ENCODE measurements around the gene ST6GAL1. TPM values are rescaled to one million over a fixed set of nuclear protein-coding genes. Genes with fewer than 3 reads are reported as not detected.

Gene ST6GAL1
- total and polyA plus RNA-seq, 2 of the 13 experiments (the other 11 are each of a cell fraction or from before 2014, with no cell fraction given): 79.9 to 164 TPM

GRCh38 chr3:186939536-186939935, 9.2 kb downstream of the ST6GAL1 start:
- in situ Hi-C loops (cut with HindIII; ENCODE audit: extremely low pct_ligation_motif_present, low pct_unique_long_range_greater_than_20kb) (loop anchor here (10.0 kb wide), 1 partner anchor 125 kb away; no protein-coding TSS in a partner anchor), intact Hi-C loops (cut with micrococcal nuclease; ENCODE audit: unreplicated experiment) (no loop called here)
- Histone ChIP-seq H3K4me1 (ENCODE audit: insufficient read depth, low read length) (peaks cover 10% of the 10 kb centered on the region), H3K27me3 (ENCODE audit: control insufficient read depth in 1 of 2, insufficient read depth in 2 of 2, low read length in 2 of 2) (no peaks in the 10 kb centered on the region), H3K79me2 (ENCODE audit: insufficient read depth, low read length) (no peaks in the 10 kb centered on the region), H3K9me3 (ENCODE audit: low read length) (no peaks in the 10 kb centered on the region), H2AFZ (ENCODE audit: low read length) (no peak overlapping the region), H3K36me3 (replicated peaks in 1 of 2; ENCODE audit: control insufficient read depth in 1 of 2, insufficient read depth in 2 of 2, low read length in 2 of 2) (no peaks in the 10 kb centered on the region), H3K4me2 (ENCODE audit: low read depth, low read length) (no peak overlapping the region), H3K9ac (ENCODE audit: insufficient read depth, low read depth, low read length) (no peak overlapping the region), H3K27ac (ENCODE audit: extremely low read length, insufficient read depth, low read length) (no peak overlapping the region), H3K4me3 (replicated peaks in 1 of 3; ENCODE audit: insufficient read depth in 1 of 3, low read depth in 2 of 3, low read length in 3 of 3) (no peak overlapping the region), H4K20me1 (ENCODE audit: insufficient read depth, low read length) (no peaks in the 10 kb centered on the region)
- ATAC-seq: no peak
- ChIA-PET CTCF (ENCODE audit: low intra/inter-chr PET ratio, low total read pairs) (no interaction called here), POLR2A (no interaction called here)
- no peak for TF ChIP-seq ZNF639 (CRISPR knock-in tag; conservative IDR thresholded peaks at IDR 0.05)
- TF ChIP-seq GZF1 (CRISPR knock-in tag; IDR thresholded peaks at IDR 0.05): no peak
- TF ChIP-seq ZBTB3 (CRISPR knock-in tag; IDR thresholded peaks at IDR 0.05; ENCODE audit: borderline replicate concordance, low read depth): no peak
- TF ChIP-seq EZH2 (conservative IDR thresholded peaks at IDR 0.05; ENCODE audit: low read depth, low read length): no peak
- no peak for TF ChIP-seq ZIK1 (CRISPR knock-in tag; IDR thresholded peaks at IDR 0.05; ENCODE audit: borderline replicate concordance, low read depth)
- no peak for TF ChIP-seq BRCA1 (CRISPR knock-in tag; IDR thresholded peaks at IDR 0.05)
- no peak for TF ChIP-seq ZNF567 (CRISPR knock-in tag; IDR thresholded peaks at IDR 0.05; ENCODE audit: borderline replicate concordance)
- TF ChIP-seq CSRNP1 (CRISPR knock-in tag; IDR thresholded peaks at IDR 0.05): no peak
- TF ChIP-seq, protein P1, sequence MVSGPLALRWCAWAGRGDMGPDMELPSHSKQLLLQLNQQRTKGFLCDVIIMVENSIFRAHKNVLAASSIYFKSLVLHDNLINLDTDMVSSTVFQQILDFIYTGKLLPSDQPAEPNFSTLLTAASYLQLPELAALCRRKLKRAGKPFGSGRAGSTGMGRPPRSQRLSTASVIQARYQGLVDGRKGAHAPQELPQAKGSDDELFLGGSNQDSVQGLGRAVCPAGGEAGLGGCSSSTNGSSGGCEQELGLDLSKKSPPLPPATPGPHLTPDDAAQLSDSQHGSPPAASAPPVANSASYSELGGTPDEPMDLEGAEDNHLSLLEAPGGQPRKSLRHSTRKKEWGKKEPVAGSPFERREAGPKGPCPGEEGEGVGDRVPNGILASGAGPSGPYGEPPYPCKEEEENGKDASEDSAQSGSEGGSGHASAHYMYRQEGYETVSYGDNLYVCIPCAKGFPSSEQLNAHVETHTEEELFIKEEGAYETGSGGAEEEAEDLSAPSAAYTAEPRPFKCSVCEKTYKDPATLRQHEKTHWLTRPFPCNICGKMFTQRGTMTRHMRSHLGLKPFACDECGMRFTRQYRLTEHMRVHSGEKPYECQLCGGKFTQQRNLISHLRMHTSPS (CRISPR knock-in tag; IDR thresholded peaks at IDR 0.05; ENCODE audit: low read depth): no peak
- no peak for TF ChIP-seq NFKB2 (CRISPR knock-in tag; IDR thresholded peaks at IDR 0.05; ENCODE audit: borderline replicate concordance)
- TF ChIP-seq PHF8 (CRISPR knock-in tag; IDR thresholded peaks at IDR 0.05): no peak
- no peak for TF ChIP-seq THYN1 (CRISPR knock-in tag; IDR thresholded peaks at IDR 0.05; ENCODE audit: borderline replicate concordance, low read depth)
- no peak for TF ChIP-seq ZNF280B (CRISPR knock-in tag; IDR thresholded peaks at IDR 0.05; ENCODE audit: borderline replicate concordance)
- no peak for TF ChIP-seq NFIB (CRISPR knock-in tag; IDR thresholded peaks at IDR 0.05; ENCODE audit: borderline replicate concordance)
- no peak for DNase-seq (ENCODE audit: low spot score)
- WGBS (ENCODE audit: low lambda C conversion rate): 93% methylated on average over 3 of the region's 5 CpGs
- no peak for FAIRE-seq
- BruUV-seq (replicated peaks): no TSS peak

Data from HepG2 (cell line).